NB4 (cell line): ENCODE results near the gene IER3.

ENCODE experiments used
- DNase-seq: peaks from one replicate; pipeline ENCODE4 v3.0.0; 2010; ENCODE audit warnings: low read depth
- H3K4me3 ChIP-seq: one replicate; pipeline ENCODE4 v1.5.1; 2011; ENCODE audit warnings: mild to moderate bottlenecking, low read depth, low read length, moderate library complexity
- CTCF ChIP-seq: IDR thresholded peaks from one replicate; pipeline ENCODE4 v1.5.1; 2012; ENCODE audit warnings: low read depth, low read length
- MYC ChIP-seq: IDR thresholded peaks from 2 replicates; pipeline ENCODE4 v1.6.1; 2011; ENCODE audit warnings: low read depth, low read length
- POLR2A ChIP-seq: IDR thresholded peaks from 2 replicates; pipeline ENCODE4 v1.6.1; 2011; ENCODE audit warnings: mild to moderate bottlenecking; ENCODE audit not compliant: insufficient read length; ENCODE audit errors: extremely low read depth
- TF ChIP-seq, protein P1 (sequence below): IDR thresholded peaks from 2 replicates; pipeline ENCODE4 v1.6.1; 2011; ENCODE audit warnings: low read depth, low read length

Gene IER3

DNA sequence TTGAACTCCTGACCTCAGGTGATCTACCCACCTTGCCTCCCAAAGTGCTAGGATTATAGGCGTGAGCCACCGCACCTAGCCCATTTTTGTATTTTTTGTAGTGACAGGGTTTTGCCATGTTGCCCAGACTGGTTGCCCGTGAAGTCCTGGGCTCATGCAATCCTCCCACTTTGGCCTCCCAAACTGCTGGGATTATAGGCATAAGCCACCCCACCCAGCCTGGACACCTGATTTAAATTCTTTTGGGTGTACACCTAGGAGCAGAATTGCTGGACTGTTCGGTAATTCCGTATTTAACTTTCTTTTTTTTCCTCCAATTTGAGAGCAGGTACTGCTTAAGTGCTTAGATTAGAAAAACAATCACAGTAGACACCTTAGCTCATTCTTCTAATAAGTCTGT is 47.9 kb downstream of the IER3 start:
- TF ChIP-seq CTCF: no peak
- TF ChIP-seq, protein P1, sequence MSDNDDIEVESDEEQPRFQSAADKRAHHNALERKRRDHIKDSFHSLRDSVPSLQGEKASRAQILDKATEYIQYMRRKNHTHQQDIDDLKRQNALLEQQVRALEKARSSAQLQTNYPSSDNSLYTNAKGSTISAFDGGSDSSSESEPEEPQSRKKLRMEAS: no peak
- TF ChIP-seq MYC: no peak
- TF ChIP-seq POLR2A: no peak
- H3K4me3 ChIP-seq: no peak overlapping the region
- no peak for DNase-seq
